HEK293 (cell line): ENCODE data around the gene TLE2.

Experiments used
- CTCF ChIP-seq: fragments of 450-650 bp; formaldehyde crosslinking; IDR thresholded peaks from 2 replicates; pipeline ENCODE4 v1.5.1; 2016; ENCODE audit warnings: missing biosample characterization, missing genetic modification characterization
- KLF16 ChIP-seq: fragments of 450-650 bp; formaldehyde crosslinking; IDR thresholded peaks from 2 replicates; pipeline ENCODE4 v1.5.1; 2017; ENCODE audit warnings: missing biosample characterization, missing genetic modification characterization
- PATZ1 ChIP-seq: fragments of 450-650 bp; formaldehyde crosslinking; IDR thresholded peaks from 2 replicates; pipeline ENCODE4 v1.5.1; 2016; ENCODE audit warnings: missing biosample characterization, missing genetic modification characterization
- SALL2 ChIP-seq: fragments of 450-650 bp; formaldehyde crosslinking; IDR thresholded peaks from 2 replicates; pipeline ENCODE4 v1.5.0; 2017; ENCODE audit warnings: missing biosample characterization, mild to moderate bottlenecking, missing genetic modification characterization, borderline replicate concordance
- SP2 ChIP-seq: fragments of 450-650 bp; formaldehyde crosslinking; IDR thresholded peaks from 2 replicates; pipeline ENCODE4 v1.5.1; 2016; ENCODE audit warnings: missing biosample characterization, missing genetic modification characterization
- ZBTB48 ChIP-seq: fragments of 450-650 bp; formaldehyde crosslinking; IDR thresholded peaks from 2 replicates; pipeline ENCODE4 v1.5.1; 2016; ENCODE audit warnings: missing biosample characterization, missing genetic modification characterization
- ZBTB8A ChIP-seq: fragments of 450-650 bp; formaldehyde crosslinking; IDR thresholded peaks from 2 replicates; pipeline ENCODE4 v1.5.1; 2016; ENCODE audit warnings: missing biosample characterization, missing genetic modification characterization
- ZNF10 ChIP-seq: fragments of 450-650 bp; formaldehyde crosslinking; IDR thresholded peaks from 2 replicates; pipeline ENCODE4 v1.5.1; 2017; ENCODE audit warnings: missing biosample characterization, missing genetic modification characterization
- ZNF175 ChIP-seq: fragments of 450-650 bp; formaldehyde crosslinking; IDR thresholded peaks from 2 replicates; pipeline ENCODE4 v1.5.1; 2016; ENCODE audit warnings: missing biosample characterization, missing genetic modification characterization
- ZNF354C ChIP-seq: fragments of 450-650 bp; formaldehyde crosslinking; IDR thresholded peaks from 2 replicates; pipeline ENCODE4 v1.5.1; 2016; ENCODE audit warnings: missing biosample characterization, missing genetic modification characterization, low read depth, borderline replicate concordance
- ZNF704 ChIP-seq: fragments of 450-650 bp; formaldehyde crosslinking; IDR thresholded peaks from 2 replicates; pipeline ENCODE4 v1.5.1; 2016; ENCODE audit warnings: missing biosample characterization, missing genetic modification characterization
- ZNF707 ChIP-seq: fragments of 450-650 bp; formaldehyde crosslinking; IDR thresholded peaks from 2 replicates; pipeline ENCODE4 v1.5.1; 2016; ENCODE audit warnings: missing biosample characterization, missing genetic modification characterization
- ZNF776 ChIP-seq: fragments of 450-650 bp; formaldehyde crosslinking; IDR thresholded peaks from 2 replicates; pipeline ENCODE4 v1.5.0; 2017; ENCODE audit warnings: missing biosample characterization, missing genetic modification characterization, borderline replicate concordance
- ZNF792 ChIP-seq: fragments of 450-650 bp; formaldehyde crosslinking; IDR thresholded peaks from 2 replicates; pipeline ENCODE4 v1.5.1; 2016; ENCODE audit warnings: missing biosample characterization, missing genetic modification characterization

GRCh38 chr19:3053780-3054179 is 24.7 kb upstream of the TLE2 start:
- TF ChIP-seq CTCF (tag by site-specific recombination) (no peak), ZNF792 (no peak), ZNF354C (tag by site-specific recombination) (no peak), ZNF707 (tag by site-specific recombination) (no peak), ZNF776 (tag by site-specific recombination) (no peak), SALL2 (tag by site-specific recombination) (no peak), ZNF10 (tag by site-specific recombination) (no peak), ZBTB48 (no peak), SP2 (no peak), KLF16 (no peak), ZBTB8A (tag by site-specific recombination) (no peak), ZNF175 (tag by site-specific recombination) (no peak), ZNF704 (no peak), PATZ1 (tag by site-specific recombination) (no peak)
